ENCODE data around the gene RAB4A. TPM values are rescaled to one million over a fixed set of nuclear protein-coding genes. Genes with fewer than 3 reads are reported as not detected.

RAB4A gene
- total RNA-seq, 2 experiments from 2014 or later = 22.9 to 25.9 TPM

- CTCF ChIA-PET = no interaction called here
- Mint-ChIP-seq H3K27ac (no peak overlapping the region), H3K27me3 (no peaks in the 10 kb centered on the region), H3K4me1 (ENCODE audit: low read depth) (peaks cover 30% of the 10 kb centered on the region), H3K36me3 (no peaks in the 10 kb centered on the region), H3K9me3 (no peaks in the 10 kb centered on the region), H3K4me3 (no peak overlapping the region)
- DNase-seq = no peak
- POLR2A ChIA-PET = no interaction called here
- intact Hi-C loops (cut with micrococcal nuclease) = no loop called here
Measured at GRCh38 chr1:229275005-229275404, 4.1 kb downstream of the RAB4A start.

GRCh38 chr1:229278120-229278741, 7.3 kb downstream of the RAB4A start:
- H3K4me3 Mint-ChIP-seq = no peak overlapping the region
- no peak for DNase-seq
- H3K36me3 Mint-ChIP-seq = peaks cover 4% of the 10 kb centered on the region
- H3K27me3 Mint-ChIP-seq = no peaks in the 10 kb centered on the region
- intact Hi-C loops (cut with micrococcal nuclease) = no loop called here
- no peaks in the 10 kb centered on the region for H3K9me3 Mint-ChIP-seq
- POLR2A ChIA-PET = no interaction called here
- H3K27ac Mint-ChIP-seq = no peak overlapping the region
- CTCF ChIA-PET = interaction anchor here (0.6 kb wide), 2 partner anchors 24 to 64 kb away, joined by 3 read pairs; no protein-coding TSS in a partner anchor
- H3K4me1 Mint-ChIP-seq (ENCODE audit: low read depth) = peaks cover 36% of the 10 kb centered on the region

- Mint-ChIP-seq H3K4me3 (no peak overlapping the region), H3K9me3 (no peaks in the 10 kb centered on the region), H3K27ac (no peak overlapping the region), H3K36me3 (peaks cover 4% of the 10 kb centered on the region), H3K4me1 (ENCODE audit: low read depth) (peaks cover 35% of the 10 kb centered on the region), H3K27me3 (no peaks in the 10 kb centered on the region)
- ChIA-PET POLR2A (no interaction called here), CTCF (no interaction called here)
- intact Hi-C loops (cut with micrococcal nuclease) = no loop called here
- no peak for DNase-seq
Measured at GRCh38 chr1:229279242-229279641, 8.3 kb downstream of the RAB4A start.

- peaks cover 34% of the 10 kb centered on the region for H3K4me1 Mint-ChIP-seq (ENCODE audit: low read depth)
- peaks cover 6% of the 10 kb centered on the region for H3K36me3 Mint-ChIP-seq
- DNase-seq = no peak
- H3K4me3 Mint-ChIP-seq = no peak overlapping the region
- no peak overlapping the region for H3K27ac Mint-ChIP-seq
- H3K27me3 Mint-ChIP-seq = no peaks in the 10 kb centered on the region
- H3K9me3 Mint-ChIP-seq = no peaks in the 10 kb centered on the region
- POLR2A ChIA-PET = no interaction called here
- intact Hi-C loops (cut with micrococcal nuclease) = loop anchor here (2.0 to 5.0 kb wide), 2 partner anchors 59 to 227 kb away; partner anchors contain the start of gene NUP133
- CTCF ChIA-PET = no interaction called here
Measured at GRCh38 chr1:229280037-229280828, 9.3 kb downstream of the RAB4A start.

- Mint-ChIP-seq H3K4me3 (no peak overlapping the region), H3K9me3 (no peaks in the 10 kb centered on the region), H3K36me3 (peaks cover 6% of the 10 kb centered on the region), H3K4me1 (ENCODE audit: low read depth) (peaks cover 37% of the 10 kb centered on the region), H3K27me3 (no peaks in the 10 kb centered on the region), H3K27ac (peak overlapping the region; percentile 7)
- no peak for DNase-seq
- ChIA-PET POLR2A (interaction anchor here (1.1 kb wide), 1 partner anchor 161 kb away, joined by 4 read pairs; no protein-coding TSS in a partner anchor), CTCF (interaction anchor here (0.6 to 1.1 kb wide), 3 partner anchors 23 to 201 kb away, joined by 3 to 5 read pairs (median 3); no protein-coding TSS in a partner anchor)
- intact Hi-C loops (cut with micrococcal nuclease) = loop anchor here (1.0 to 5.0 kb wide), 4 partner anchors 9 to 226 kb away; partner anchors contain the start of gene NUP133
Measured at GRCh38 chr1:229280921-229281320, 10.0 kb downstream of the RAB4A start.

GRCh38 chr1:229281339-229281926, 10.5 kb downstream of the RAB4A start:
- ChIA-PET POLR2A (interaction anchor here (0.6 to 1.1 kb wide), 2 partner anchors 34 to 160 kb away, joined by 3 to 4 read pairs; no protein-coding TSS in a partner anchor), CTCF (interaction anchor here (0.6 to 1.1 kb wide), 3 partner anchors 23 to 200 kb away, joined by 3 to 5 read pairs (median 3); no protein-coding TSS in a partner anchor)
- H3K4me3 Mint-ChIP-seq = no peak overlapping the region
- DNase-seq = no peak
- intact Hi-C loops (cut with micrococcal nuclease) = loop anchor here (1.0 to 5.0 kb wide), 4 partner anchors 9 to 226 kb away; partner anchors contain the start of gene NUP133
- no peaks in the 10 kb centered on the region for H3K9me3 Mint-ChIP-seq
- H3K27ac Mint-ChIP-seq = peak overlapping the region; percentile 7
- H3K36me3 Mint-ChIP-seq = peaks cover 6% of the 10 kb centered on the region
- H3K4me1 Mint-ChIP-seq (ENCODE audit: low read depth) = peaks cover 42% of the 10 kb centered on the region
- H3K27me3 Mint-ChIP-seq = no peaks in the 10 kb centered on the region

GRCh38 chr1:229282295-229282823, 11.4 kb downstream of the RAB4A start:
- H3K4me1 Mint-ChIP-seq (ENCODE audit: low read depth) = peaks cover 51% of the 10 kb centered on the region
- H3K27me3 Mint-ChIP-seq = no peaks in the 10 kb centered on the region
- no peaks in the 10 kb centered on the region for H3K9me3 Mint-ChIP-seq
- no peak overlapping the region for H3K27ac Mint-ChIP-seq
- peaks cover 6% of the 10 kb centered on the region for H3K36me3 Mint-ChIP-seq
- CTCF ChIA-PET = no interaction called here
- no peak overlapping the region for H3K4me3 Mint-ChIP-seq
- intact Hi-C loops (cut with micrococcal nuclease) = loop anchor here (5.0 kb wide), 1 partner anchor 225 kb away; the partner anchor contains the start of gene NUP133
- DNase-seq = no peak
- POLR2A ChIA-PET = no interaction called here

- no peaks in the 10 kb centered on the region for H3K9me3 Mint-ChIP-seq
- peaks cover 55% of the 10 kb centered on the region for H3K4me1 Mint-ChIP-seq (ENCODE audit: low read depth)
- no peak for DNase-seq
- H3K4me3 Mint-ChIP-seq = no peak overlapping the region
- ChIA-PET POLR2A (no interaction called here), CTCF (no interaction called here)
- H3K27me3 Mint-ChIP-seq = no peaks in the 10 kb centered on the region
- no peak overlapping the region for H3K27ac Mint-ChIP-seq
- H3K36me3 Mint-ChIP-seq = peaks cover 7% of the 10 kb centered on the region
- intact Hi-C loops (cut with micrococcal nuclease) = loop anchor here (5.0 kb wide), 1 partner anchor 224 kb away; the partner anchor contains the start of gene NUP133
Measured at GRCh38 chr1:229283183-229283611, 12.3 kb downstream of the RAB4A start.

- ChIA-PET POLR2A (interaction anchor here (0.6 kb wide), 1 partner anchor 30 kb away, joined by 4 read pairs; no protein-coding TSS in a partner anchor), CTCF (no interaction called here)
- intact Hi-C loops (cut with micrococcal nuclease) = loop anchor here (5.0 kb wide), 1 partner anchor 222 kb away; the partner anchor contains the start of gene NUP133
- no peak for DNase-seq
- Mint-ChIP-seq H3K27me3 (no peaks in the 10 kb centered on the region), H3K4me1 (ENCODE audit: low read depth) (peaks cover 58% of the 10 kb centered on the region), H3K9me3 (no peaks in the 10 kb centered on the region), H3K4me3 (no peak overlapping the region), H3K27ac (no peak overlapping the region), H3K36me3 (peaks cover 13% of the 10 kb centered on the region)
Measured at GRCh38 chr1:229284887-229285286, 14.0 kb downstream of the RAB4A start.

GRCh38 chr1:229285440-229285839, 14.5 kb downstream of the RAB4A start:
- H3K4me3 Mint-ChIP-seq = no peak overlapping the region

GRCh38 chr1:229286099-229286766, 15.3 kb downstream of the RAB4A start:
- H3K36me3 Mint-ChIP-seq = peaks cover 25% of the 10 kb centered on the region
- no peak overlapping the region for H3K4me3 Mint-ChIP-seq
- no peaks in the 10 kb centered on the region for H3K9me3 Mint-ChIP-seq
- H3K27ac Mint-ChIP-seq = no peak overlapping the region
- CTCF ChIA-PET = no interaction called here
- H3K4me1 Mint-ChIP-seq (ENCODE audit: low read depth) = peaks cover 45% of the 10 kb centered on the region
- H3K27me3 Mint-ChIP-seq = no peaks in the 10 kb centered on the region
- DNase-seq = no peak
- POLR2A ChIA-PET = no interaction called here
- intact Hi-C loops (cut with micrococcal nuclease) = loop anchor here (1.0 kb wide), 1 partner anchor 155 kb away; no protein-coding TSS in a partner anchor

More at GRCh38 chr1:229285440-229285839, 14.5 kb downstream of the RAB4A start:
- Mint-ChIP-seq H3K27me3 (no peaks in the 10 kb centered on the region), H3K27ac (no peak overlapping the region), H3K4me1 (ENCODE audit: low read depth) (peaks cover 52% of the 10 kb centered on the region), H3K9me3 (no peaks in the 10 kb centered on the region), H3K36me3 (peaks cover 17% of the 10 kb centered on the region)
- intact Hi-C loops (cut with micrococcal nuclease) = no loop called here
- ChIA-PET POLR2A (interaction anchor here (0.6 kb wide), 1 partner anchor 31 kb away, joined by 4 read pairs; no protein-coding TSS in a partner anchor), CTCF (no interaction called here)
- DNase-seq = no peak

Measured in activated CD4-positive, alpha-beta memory T cell treated with anti-CD3 and anti-CD28 coated beads for 36 hours (primary cell).